ENCODE results near the gene KRTAP3-1.
"Not testable (repeated sequence)": the region's sequence is repeated elsewhere in the genome, so short reads cannot be mapped to it uniquely, and the experiment has no call there.

KRTAP3-1 gene

GRCh38 chr17:41008811-41009210 lies at the start of gene KRTAP3-1:
TSS of gene KRTAP3-1 (minus strand) at chr17:41009128. CDS start at chr17:41009074, 54 bp downstream.
- no peak for DNase-seq

- no peak for DNase-seq
Measured at GRCh38 chr17:41057547-41057946, 48.6 kb upstream of the KRTAP3-1 start.

- DNase-seq: not testable (repeated sequence)
Measured at GRCh38 chr17:41055130-41055529, 46.2 kb upstream of the KRTAP3-1 start, which contains the start of gene KRTAP2-2. TSS of gene KRTAP2-2 (minus strand) at chr17:41055230. CDS start at chr17:41055211, 19 bp downstream.

GRCh38 chr17:41054556-41054955 lies 45.6 kb upstream of the KRTAP3-1 start:
- DNase-seq: not testable (repeated sequence)

GRCh38 chr17:41054025-41054424 lies 45.1 kb upstream of the KRTAP3-1 start:
- no peak for DNase-seq

DNA sequence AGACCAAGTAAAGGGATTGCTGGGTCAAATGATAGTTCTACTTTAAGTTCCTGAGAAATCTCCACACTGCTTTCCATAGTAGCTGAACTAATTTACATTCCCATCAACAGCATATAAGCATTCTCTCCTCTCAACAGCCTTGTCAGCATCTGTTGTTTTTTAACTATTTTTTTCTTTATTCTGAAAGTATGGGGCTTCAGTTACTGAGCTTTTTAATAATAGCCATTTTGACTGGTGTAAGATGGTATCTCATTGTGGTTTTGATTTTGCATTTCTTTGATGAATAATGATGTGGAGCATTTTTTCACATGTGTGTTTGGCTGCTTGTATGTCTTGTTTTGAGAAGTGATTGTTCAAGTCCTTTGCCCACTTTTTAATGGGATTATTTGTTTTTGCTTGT lies 43.6 kb upstream of the KRTAP3-1 start:
- no peak for DNase-seq

GRCh38 chr17:41049110-41049509 lies 40.2 kb upstream of the KRTAP3-1 start:
- DNase-seq: no peak

GRCh38 chr17:41048441-41048840 lies 39.5 kb upstream of the KRTAP3-1 start:
- DNase-seq: no peak

- not testable (repeated sequence) for DNase-seq
Measured at GRCh38 chr17:41046735-41047465, 38.0 kb upstream of the KRTAP3-1 start, which contains the start of gene KRTAP2-1. TSS of gene KRTAP2-1 (minus strand) at chr17:41047316. CDS start at chr17:41047267, 49 bp downstream.

DNA sequence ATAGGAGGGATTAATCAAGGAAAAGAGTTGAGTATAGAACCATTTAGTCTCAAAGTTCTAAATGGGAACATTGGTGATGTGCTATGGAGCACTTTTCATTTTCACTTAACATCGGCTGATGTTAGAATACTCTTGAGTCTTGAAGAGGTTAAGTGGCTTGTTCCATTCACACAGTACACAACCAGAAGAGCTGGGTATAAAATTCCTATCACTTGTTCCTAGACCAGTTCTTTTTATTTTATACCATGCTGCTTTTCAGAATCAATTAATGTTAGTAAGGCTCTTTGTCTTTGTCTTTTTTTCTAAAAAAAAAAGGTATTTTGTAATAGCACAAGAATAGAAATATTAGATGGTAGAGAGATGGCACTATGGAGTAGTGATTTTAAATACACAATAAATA lies 34.0 kb upstream of the KRTAP3-1 start:
- DNase-seq: no peak

DNA sequence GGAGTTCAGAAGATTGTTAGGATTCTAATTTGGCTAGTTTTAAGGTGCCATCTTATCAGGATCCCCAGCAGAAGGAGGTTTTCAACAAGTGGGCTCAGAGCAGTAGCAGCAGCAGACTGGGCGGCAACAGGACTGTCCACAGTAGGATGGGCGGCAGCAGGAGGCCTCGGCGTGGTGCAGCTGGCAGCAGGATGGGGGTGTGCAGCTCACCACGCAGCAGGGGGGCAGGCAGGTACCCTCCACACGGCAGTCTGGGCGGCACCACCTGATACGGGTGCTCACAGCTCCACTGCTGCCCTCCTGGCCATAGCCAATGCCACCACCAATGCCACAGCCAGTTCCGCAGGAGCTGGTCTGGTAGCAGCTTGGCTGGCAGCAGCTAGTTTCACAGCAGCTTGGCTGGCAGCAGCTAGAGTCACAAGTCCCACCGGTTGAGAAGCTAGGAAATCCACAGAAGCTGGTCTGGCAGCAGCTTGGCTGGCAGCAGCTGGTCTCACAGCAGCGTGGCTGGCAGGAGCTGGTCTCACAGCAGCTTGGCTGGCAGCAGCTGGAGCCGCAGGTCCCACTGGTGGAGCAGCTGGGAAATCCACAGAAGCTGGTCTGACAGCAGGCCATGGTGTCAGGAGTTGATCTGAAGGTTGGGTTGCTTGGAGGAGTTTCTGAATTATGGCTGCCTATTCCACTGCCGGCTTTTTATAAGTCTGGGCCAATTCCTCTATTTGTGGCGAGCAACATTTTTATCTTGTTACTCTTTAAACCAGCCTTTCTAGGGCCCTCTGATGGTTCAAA lies 32.0 kb upstream of the KRTAP3-1 start, which contains the start of gene KRTAP1-1:
TSS of gene KRTAP1-1 (minus strand) at position 668 of the 789 bp plus-strand sequence. CDS start at position 615, 53 bp downstream.
- DNase-seq: peak; percentile 47

DNA sequence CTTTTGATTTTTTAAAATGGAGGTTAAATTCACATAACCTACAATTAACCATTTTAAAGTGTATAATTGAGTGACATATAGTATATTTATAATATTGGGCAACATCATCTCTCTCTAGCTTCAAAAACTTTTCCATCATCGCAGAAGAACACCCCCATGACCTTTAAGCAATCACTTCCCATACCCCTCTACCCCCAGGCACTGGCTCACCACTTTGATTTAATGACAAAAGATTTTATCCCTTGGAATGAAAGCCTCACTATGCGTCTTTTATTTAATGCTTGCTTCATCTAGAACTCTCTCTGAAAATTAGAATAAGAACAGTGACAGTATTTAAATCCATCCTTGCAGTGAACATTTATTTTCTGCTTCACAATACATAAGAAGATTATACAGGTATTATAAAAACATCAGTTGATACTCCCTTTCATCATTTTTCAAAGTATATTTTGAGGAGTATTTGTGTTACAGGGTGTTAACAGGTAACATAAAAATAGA lies 29.0 kb upstream of the KRTAP3-1 start:
- DNase-seq: no peak

GRCh38 chr17:41034346-41034935 lies 25.5 kb upstream of the KRTAP3-1 start, which contains the start of gene KRTAP1-3:
TSS of gene KRTAP1-3 (minus strand) at chr17:41034874. CDS start at chr17:41034821, 53 bp downstream.
- DNase-seq: not testable (repeated sequence)

GRCh38 chr17:41029633-41030245 lies 20.8 kb upstream of the KRTAP3-1 start, which contains the start of gene KRTAP1-4:
TSS of gene KRTAP1-4 (minus strand) at chr17:41030195. CDS start at chr17:41030078, 117 bp downstream.
- DNase-seq: no peak

GRCh38 chr17:41026715-41027471 lies 18.0 kb upstream of the KRTAP3-1 start, which contains the start of gene KRTAP1-5:
TSS of gene KRTAP1-5 (minus strand) at chr17:41027208. CDS start at chr17:41027155, 53 bp downstream.
- peak; percentile 23 for DNase-seq

GRCh38 chr17:41024697-41025096 lies 15.8 kb upstream of the KRTAP3-1 start:
- no peak for DNase-seq

DNA sequence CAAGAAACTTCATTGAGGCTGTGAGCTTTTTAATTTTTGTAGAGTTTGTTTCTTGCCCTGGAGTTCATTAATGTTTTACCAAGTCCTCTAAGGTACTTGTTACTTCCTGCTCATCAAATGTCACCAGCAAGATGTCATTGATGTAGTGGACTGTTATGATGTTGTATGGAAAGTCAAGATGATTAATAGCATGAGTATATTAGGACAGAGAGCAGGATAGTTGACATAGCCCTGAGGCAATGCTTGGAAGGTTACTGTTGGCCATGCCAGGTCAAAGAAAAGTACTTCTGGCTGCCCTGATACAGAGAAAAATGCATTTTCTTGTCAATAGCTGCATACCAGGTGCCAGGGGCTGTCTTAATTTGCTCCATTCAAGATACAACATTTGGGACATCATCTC lies 11.4 kb upstream of the KRTAP3-1 start:
- no peak for DNase-seq

- DNase-seq: no peak
Measured at GRCh38 chr17:41019415-41019814, 10.5 kb upstream of the KRTAP3-1 start.

DNA sequence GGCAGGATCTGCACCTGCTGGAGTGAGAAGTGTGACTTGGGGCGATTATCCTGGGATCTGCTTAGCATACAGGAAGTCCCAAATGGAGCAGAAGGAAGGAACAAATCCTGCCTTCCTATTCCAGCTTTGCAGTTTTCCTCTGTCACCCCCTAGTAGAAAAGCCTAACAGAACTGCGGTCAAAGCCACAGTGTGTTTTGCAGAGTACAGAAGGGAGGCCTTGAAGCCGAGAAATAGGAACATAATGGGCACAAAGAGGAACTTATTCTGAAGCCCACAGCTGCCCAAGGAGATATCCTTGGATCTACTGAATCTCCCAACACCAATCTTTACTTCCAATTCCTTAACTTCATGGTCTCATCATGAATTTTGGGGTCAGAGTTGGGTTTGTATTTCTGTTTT lies 9.6 kb upstream of the KRTAP3-1 start:
- DNase-seq: no peak

GRCh38 chr17:41016578-41017215 lies 7.8 kb upstream of the KRTAP3-1 start:
- no peak for DNase-seq

DNA sequence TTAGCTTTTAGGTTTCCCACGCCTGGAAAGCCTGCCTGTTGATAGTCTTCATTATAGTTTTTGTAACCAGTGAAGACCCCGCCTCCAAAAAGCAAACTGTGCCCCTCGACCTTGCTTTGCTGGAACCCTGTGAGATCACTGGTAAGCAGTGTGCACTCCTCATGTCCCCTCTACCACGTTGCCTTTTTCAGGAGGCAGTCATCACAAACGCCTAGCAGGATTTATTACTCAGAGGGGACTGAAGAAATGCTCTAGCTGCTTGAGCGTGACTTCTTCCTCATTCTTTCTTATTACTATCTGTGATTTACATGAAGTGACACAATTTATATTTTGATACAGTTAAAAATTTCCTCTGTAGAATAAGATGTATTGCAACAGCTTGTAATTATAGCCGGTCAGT lies 6.5 kb upstream of the KRTAP3-1 start:
- DNase-seq: no peak

Data from left hindlimb (tissue), 1 donor.